HepG2 (cell line): ENCODE measurements around the gene CEP20. TPM values are rescaled to one million over a fixed set of nuclear protein-coding genes. Genes with fewer than 3 reads are reported as not detected.

Source experiments
- ARNT ChIP-seq: fragments of 450-650 bp; IDR thresholded peaks from 2 replicates; pipeline ENCODE4 v1.6.1; 2017
- GLMP ChIP-seq: sonication (generic); formaldehyde crosslinking; IDR thresholded peaks from 2 replicates; pipeline ENCODE4 v1.9.0; 2021; ENCODE audit warnings: missing genetic modification reagents, mild to moderate bottlenecking, borderline replicate concordance
- HOXA3 ChIP-seq: sonication (generic); formaldehyde crosslinking; IDR thresholded peaks from 2 replicates; pipeline ENCODE4 v1.5.0; 2020; ENCODE audit warnings: missing genetic modification reagents
- IKZF5 ChIP-seq: IDR thresholded peaks from 2 replicates; pipeline ENCODE4 v1.6.1; 2018; ENCODE audit warnings: missing genetic modification reagents, mild to moderate bottlenecking, missing compliant biosample characterization
- KDM6A ChIP-seq: IDR thresholded peaks from 2 replicates; pipeline ENCODE4 v1.6.1; 2016; ENCODE audit warnings: low read depth
- MTF2 ChIP-seq: sonication (generic); formaldehyde crosslinking; IDR thresholded peaks from 2 replicates; pipeline ENCODE4 v1.5.0; 2020; ENCODE audit warnings: missing genetic modification reagents, borderline replicate concordance
- NFE2L1 ChIP-seq: sonication (generic); formaldehyde crosslinking; IDR thresholded peaks from 2 replicates; pipeline ENCODE4 v1.4.0; 2020; ENCODE audit warnings: missing genetic modification reagents, mild to moderate bottlenecking, borderline replicate concordance
- PLRG1 ChIP-seq: fragments of 450-650 bp; conservative IDR thresholded peaks from 2 replicates; pipeline ENCODE4 v1.6.1; 2016
- RCOR2 ChIP-seq: IDR thresholded peaks from 2 replicates; pipeline ENCODE4 v1.6.1; 2016; ENCODE audit warnings: missing biosample characterization, missing genetic modification reagents
- ZBTB21 ChIP-seq: sonication (generic); formaldehyde crosslinking; IDR thresholded peaks from 2 replicates; pipeline ENCODE4 v1.4.0; 2020; ENCODE audit warnings: missing genetic modification reagents
- ZNF224 ChIP-seq: sonication (generic); formaldehyde crosslinking; IDR thresholded peaks from 2 replicates; pipeline ENCODE4 v1.5.0; 2020; ENCODE audit warnings: mild to moderate bottlenecking, missing genetic modification reagents
- ZNF34 ChIP-seq: sonication (generic); formaldehyde crosslinking; IDR thresholded peaks from 2 replicates; pipeline ENCODE4 v1.4.0; 2020; ENCODE audit warnings: mild to moderate bottlenecking, missing genetic modification reagents, borderline replicate concordance
- ZNF446 ChIP-seq: sonication (generic); formaldehyde crosslinking; IDR thresholded peaks from 2 replicates; pipeline ENCODE4 v1.5.0; 2020; ENCODE audit warnings: mild to moderate bottlenecking, missing genetic modification reagents
- ZNF451 ChIP-seq: sonication (generic); formaldehyde crosslinking; IDR thresholded peaks from 2 replicates; pipeline ENCODE4 v1.5.0; 2020; ENCODE audit warnings: mild to moderate bottlenecking, missing genetic modification reagents
- ZSCAN9 ChIP-seq: IDR thresholded peaks from 2 replicates; pipeline ENCODE4 v1.6.1; 2016; ENCODE audit warnings: borderline replicate concordance
- polyA plus RNA-seq, 8 experiments: library from polyadenylated mRNA; depleted of rRNA in 3 of 8; stranded (reverse) in 7 of 8; unstranded in 1 of 8; fragments of >200 nt; fragmentation: Illumina TruSeq in 4 of 8; extraction: Trizol in 4 of 8; gene quantifications; 2 replicates each; pipeline versions ENCODE4 v1.2.1 to v1.2.3, GENCODE V29; 2011 to 2016; ENCODE audit warnings: low read depth in 4 of 8, missing spikeins in 1 of 8, mixed read lengths in 1 of 8; ENCODE audit not compliant: insufficient read depth in 1 of 8
- total RNA-seq, 5 experiments: library from RNA; depleted of rRNA; stranded (reverse); fragments of >200 nt; fragmentation: Illumina TruSeq; extraction: Trizol; gene quantifications; 2 replicates each; pipeline ENCODE4 v1.2.3, GENCODE V29; 2016; ENCODE audit warnings: low read depth in 1 of 5
- TF ChIP-seq, protein P1 (sequence below): sonication (generic); formaldehyde crosslinking; IDR thresholded peaks from 2 replicates; pipeline ENCODE4 v1.4.0; 2020; ENCODE audit warnings: missing genetic modification reagents
- TF ChIP-seq, protein P2 (sequence below): sonication (generic); formaldehyde crosslinking; IDR thresholded peaks from 2 replicates; pipeline ENCODE4 v1.5.0; 2020; ENCODE audit warnings: mild to moderate bottlenecking, low read depth, missing genetic modification reagents, borderline replicate concordance
- TF ChIP-seq, protein P3 (sequence below): sonication (generic); formaldehyde crosslinking; IDR thresholded peaks from 2 replicates; pipeline ENCODE4 v1.4.0; 2020; ENCODE audit warnings: missing genetic modification reagents, borderline replicate concordance

The CEP20 gene
- total and polyA plus RNA-seq, 2 of the 13 experiments (the other 11 are each of a cell fraction or from before 2014, with no cell fraction given) = 53.0 to 54.1 TPM

GRCh38 chr16:15888072-15888976 is at the start of gene CEP20 (continued):
- TF ChIP-seq, protein P1, sequence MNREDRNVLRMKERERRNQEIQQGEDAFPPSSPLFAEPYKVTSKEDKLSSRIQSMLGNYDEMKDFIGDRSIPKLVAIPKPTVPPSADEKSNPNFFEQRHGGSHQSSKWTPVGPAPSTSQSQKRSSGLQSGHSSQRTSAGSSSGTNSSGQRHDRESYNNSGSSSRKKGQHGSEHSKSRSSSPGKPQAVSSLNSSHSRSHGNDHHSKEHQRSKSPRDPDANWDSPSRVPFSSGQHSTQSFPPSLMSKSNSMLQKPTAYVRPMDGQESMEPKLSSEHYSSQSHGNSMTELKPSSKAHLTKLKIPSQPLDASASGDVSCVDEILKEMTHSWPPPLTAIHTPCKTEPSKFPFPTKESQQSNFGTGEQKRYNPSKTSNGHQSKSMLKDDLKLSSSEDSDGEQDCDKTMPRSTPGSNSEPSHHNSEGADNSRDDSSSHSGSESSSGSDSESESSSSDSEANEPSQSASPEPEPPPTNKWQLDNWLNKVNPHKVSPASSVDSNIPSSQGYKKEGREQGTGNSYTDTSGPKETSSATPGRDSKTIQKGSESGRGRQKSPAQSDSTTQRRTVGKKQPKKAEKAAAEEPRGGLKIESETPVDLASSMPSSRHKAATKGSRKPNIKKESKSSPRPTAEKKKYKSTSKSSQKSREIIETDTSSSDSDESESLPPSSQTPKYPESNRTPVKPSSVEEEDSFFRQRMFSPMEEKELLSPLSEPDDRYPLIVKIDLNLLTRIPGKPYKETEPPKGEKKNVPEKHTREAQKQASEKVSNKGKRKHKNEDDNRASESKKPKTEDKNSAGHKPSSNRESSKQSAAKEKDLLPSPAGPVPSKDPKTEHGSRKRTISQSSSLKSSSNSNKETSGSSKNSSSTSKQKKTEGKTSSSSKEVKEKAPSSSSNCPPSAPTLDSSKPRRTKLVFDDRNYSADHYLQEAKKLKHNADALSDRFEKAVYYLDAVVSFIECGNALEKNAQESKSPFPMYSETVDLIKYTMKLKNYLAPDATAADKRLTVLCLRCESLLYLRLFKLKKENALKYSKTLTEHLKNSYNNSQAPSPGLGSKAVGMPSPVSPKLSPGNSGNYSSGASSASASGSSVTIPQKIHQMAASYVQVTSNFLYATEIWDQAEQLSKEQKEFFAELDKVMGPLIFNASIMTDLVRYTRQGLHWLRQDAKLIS (CRISPR knock-in tag) = 0 out of 2 replicates have a peak, but pooled peaks have one; percentile 44
- peak; percentile 64; the same call in 1 of the 2 replicates for TF ChIP-seq ZNF446 (CRISPR knock-in tag)
- TF ChIP-seq, protein P2, sequence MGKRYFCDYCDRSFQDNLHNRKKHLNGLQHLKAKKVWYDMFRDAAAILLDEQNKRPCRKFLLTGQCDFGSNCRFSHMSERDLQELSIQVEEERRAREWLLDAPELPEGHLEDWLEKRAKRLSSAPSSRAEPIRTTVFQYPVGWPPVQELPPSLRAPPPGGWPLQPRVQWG (CRISPR knock-in tag) = no peak
- TF ChIP-seq HOXA3 (CRISPR knock-in tag) = peak; percentile 77
- TF ChIP-seq MTF2 (CRISPR knock-in tag) = no peak
- TF ChIP-seq GLMP (CRISPR knock-in tag) = no peak
- TF ChIP-seq ZNF224 (CRISPR knock-in tag) = 0 out of 2 replicates have a peak, but pooled peaks have one; percentile 72
- peak; percentile 41; the same call in 1 of the 2 replicates for TF ChIP-seq NFE2L1
- TF ChIP-seq IKZF5 (CRISPR knock-in tag) = peak; percentile 15; the same call in 1 of the 2 replicates
- no peak; the same call in 1 of the 2 replicates for TF ChIP-seq ZNF451 (CRISPR knock-in tag)
- TF ChIP-seq ARNT = no peak
- no peak for TF ChIP-seq PLRG1
- peak; percentile 49 for TF ChIP-seq ZSCAN9 (CRISPR knock-in tag)
- TF ChIP-seq ZBTB21 (CRISPR knock-in tag) = 0 out of 2 replicates have a peak, but pooled peaks have one; percentile 28
- peak; percentile 26; the same call in 1 of the 2 replicates for TF ChIP-seq KDM6A
- no peak for TF ChIP-seq RCOR2 (CRISPR knock-in tag)
- TF ChIP-seq ZNF34 (CRISPR knock-in tag) = no peak
- TF ChIP-seq, protein P3, sequence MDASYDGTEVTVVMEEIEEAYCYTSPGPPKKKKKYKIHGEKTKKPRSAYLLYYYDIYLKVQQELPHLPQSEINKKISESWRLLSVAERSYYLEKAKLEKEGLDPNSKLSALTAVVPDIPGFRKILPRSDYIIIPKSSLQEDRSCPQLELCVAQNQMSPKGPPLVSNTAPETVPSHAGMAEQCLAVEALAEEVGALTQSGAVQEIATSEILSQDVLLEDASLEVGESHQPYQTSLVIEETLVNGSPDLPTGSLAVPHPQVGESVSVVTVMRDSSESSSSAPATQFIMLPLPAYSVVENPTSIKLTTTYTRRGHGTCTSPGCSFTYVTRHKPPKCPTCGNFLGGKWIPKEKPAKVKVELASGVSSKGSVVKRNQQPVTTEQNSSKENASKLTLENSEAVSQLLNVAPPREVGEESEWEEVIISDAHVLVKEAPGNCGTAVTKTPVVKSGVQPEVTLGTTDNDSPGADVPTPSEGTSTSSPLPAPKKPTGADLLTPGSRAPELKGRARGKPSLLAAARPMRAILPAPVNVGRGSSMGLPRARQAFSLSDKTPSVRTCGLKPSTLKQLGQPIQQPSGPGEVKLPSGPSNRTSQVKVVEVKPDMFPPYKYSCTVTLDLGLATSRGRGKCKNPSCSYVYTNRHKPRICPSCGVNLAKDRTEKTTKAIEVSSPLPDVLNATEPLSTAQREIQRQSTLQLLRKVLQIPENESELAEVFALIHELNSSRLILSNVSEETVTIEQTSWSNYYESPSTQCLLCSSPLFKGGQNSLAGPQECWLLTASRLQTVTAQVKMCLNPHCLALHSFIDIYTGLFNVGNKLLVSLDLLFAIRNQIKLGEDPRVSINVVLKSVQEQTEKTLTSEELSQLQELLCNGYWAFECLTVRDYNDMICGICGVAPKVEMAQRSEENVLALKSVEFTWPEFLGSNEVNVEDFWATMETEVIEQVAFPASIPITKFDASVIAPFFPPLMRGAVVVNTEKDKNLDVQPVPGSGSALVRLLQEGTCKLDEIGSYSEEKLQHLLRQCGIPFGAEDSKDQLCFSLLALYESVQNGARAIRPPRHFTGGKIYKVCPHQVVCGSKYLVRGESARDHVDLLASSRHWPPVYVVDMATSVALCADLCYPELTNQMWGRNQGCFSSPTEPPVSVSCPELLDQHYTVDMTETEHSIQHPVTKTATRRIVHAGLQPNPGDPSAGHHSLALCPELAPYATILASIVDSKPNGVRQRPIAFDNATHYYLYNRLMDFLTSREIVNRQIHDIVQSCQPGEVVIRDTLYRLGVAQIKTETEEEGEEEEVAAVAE = no peak; the same call in none of the 2 replicates
